Astrocyte of the hippocampus (primary cell): ENCODE results near the gene RNF4.
"Not testable (repeated sequence)": the region's sequence is repeated elsewhere in the genome, so short reads cannot be mapped to it uniquely, and the experiment has no call there.

ENCODE experiments used
- DNase-seq: peaks from one replicate; pipeline ENCODE4 v3.0.0; 2011; ENCODE audit warnings: low read depth, low spot score

Gene RNF4

DNA sequence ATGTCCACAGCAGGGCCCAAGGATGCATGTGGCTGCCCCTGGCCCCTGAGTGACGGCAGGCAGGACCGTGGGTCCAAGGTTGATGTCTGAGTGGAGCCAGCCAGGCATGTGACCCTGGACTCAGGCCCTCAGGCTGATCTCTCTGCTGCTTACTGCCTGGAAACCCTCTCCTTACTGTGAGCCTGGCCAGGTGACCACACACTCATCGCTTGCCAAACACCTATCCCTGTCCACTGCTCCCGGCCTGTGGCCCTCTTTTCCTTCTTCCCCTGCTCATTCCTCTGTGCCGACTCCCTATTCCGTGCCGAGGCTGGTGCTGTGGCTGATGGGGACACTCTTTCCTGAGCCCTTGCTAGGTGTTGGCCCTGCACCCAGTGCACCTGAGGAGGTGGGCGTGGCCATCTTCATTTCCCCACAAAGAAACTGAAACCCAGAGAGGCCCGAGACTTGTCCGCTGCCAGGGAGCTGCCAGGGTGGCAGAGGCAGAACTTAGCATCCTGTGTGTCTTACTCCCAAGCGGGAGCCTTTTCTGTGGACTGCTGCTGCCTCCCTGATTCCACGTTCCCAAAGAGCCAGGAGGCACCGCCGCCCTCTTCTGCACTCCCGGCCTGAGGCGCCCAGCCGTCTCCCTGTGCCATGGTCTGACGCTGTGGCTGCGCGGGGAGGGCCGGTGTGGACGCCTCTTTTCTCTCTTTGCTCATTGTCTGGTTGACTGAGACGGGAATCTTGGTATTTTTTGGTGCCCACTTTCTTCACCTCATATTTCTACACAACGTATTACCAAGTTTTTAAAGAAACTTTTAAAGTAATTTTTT is 11.2 kb upstream of the RNF4 start:
- no peak for DNase-seq

GRCh38 chr4:2458546-2459491 is 10.1 kb upstream of the RNF4 start:
- no peak for DNase-seq

- DNase-seq: no peak
These were observed 9.1 kb upstream of the RNF4 start for GRCh38 chr4:2459589-2460349.

DNA sequence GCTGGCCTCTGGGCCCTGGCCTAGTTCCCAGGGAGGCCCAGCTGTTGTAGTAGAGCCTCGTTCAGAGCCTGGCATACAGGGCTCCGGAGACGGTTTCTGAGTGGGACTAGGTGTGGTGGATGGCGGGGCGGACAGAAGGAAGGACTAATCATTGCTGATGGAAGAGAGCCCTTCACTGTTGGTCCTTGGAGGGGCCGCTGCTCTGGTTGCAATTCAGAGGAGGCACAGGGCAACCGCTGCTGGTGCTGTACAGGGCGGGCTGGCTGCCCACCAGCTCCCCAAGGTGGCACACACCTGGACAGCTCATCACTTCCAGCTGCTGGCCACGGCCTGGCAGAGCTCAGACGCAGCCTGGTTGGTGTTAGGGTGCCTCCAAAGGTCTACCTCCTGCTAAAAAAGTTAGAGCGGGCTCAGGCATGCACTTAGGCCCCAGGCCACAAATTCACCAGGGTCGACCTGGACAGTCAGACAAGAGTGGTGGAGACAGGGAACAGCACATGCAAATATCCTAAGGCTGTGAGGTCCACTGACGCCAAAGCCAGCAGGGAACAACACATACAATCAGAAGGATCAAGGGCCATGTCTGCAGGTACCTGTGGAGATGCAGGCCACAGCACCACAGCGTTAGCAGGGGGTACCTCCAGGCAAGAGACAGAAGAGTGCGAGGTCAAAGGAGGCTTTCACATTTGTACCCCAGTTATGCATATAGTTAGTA is 7.5 kb upstream of the RNF4 start:
- DNase-seq: no peak

DNA sequence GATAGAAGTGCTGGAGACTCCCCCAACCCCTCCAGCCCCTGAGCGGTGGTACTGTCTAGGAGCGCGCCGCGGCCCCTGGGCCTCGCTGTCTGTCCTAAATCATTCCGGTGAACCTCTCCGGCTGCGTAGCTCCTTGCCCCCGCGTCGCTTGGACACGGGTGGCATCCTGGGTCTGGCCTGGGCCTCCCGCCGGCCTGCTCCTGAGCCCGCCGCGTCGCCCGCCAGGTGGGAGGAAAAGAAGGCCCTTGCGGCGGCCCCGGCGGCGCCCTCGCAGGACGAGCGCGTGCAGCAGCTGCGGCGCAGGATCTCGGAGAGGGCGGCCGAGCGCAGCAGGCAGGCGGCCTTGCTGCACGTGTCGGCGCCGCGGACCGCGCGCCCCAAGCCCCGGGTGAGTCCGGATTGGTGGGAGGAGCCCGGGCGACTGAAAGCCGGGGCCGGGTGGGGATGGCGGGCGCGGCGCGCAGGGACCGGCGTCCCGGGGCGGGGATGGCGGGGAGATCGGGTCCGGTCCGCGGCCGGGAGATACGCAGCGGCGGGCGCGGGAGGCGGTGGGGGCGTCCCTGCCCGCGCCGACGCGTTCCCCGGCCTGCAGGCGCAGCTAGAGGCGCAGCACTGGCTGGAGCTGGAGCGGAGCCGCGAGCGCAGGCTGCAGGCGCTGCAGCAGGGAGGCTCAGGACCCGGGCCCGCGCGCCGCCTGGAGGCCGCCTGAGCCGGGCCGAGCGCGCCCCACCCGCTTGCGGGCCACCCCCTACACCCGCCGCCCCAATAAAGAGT is 6.5 kb upstream of the RNF4 start:
- peak; percentile 90 for DNase-seq

DNA sequence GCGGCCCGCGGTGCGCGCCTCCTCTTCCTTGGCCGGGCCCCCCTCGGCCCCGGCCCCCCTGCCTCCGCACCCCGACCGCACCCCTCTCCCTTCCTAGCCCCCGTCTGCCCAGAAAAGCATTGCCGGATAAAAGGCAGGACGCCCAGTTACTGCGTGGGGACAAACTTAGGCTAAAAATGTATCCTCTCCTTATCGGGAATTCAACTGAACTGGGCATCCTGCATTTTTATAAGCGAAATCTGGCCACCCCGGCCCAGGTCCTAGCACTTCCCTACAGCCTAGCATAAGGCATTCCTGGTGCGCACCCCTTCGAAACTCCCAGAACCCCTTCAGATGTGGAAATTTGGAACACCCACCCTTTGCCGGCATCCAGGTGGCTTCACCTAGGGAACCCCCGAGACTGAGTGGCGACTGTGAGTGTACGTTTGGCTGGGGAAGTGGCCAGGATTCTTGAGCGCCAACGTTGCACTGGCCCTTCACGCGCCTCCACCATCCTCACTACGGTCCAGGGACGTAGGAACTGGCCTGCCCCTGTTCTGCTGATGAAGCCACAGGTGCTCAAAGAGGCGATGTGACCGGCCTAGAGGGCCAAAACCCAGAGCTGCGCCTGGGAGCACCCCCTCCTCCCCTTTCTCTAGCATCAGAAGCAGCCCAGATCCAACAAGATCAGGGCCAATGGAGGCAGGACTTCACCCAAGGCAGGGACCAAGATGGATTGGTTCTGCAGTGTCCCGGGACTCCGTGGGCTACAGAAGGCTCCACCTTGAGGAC is 5.7 kb upstream of the RNF4 start:
- no peak for DNase-seq

GRCh38 chr4:2465032-2465431 is 3.9 kb upstream of the RNF4 start:
- no peak for DNase-seq

GRCh38 chr4:2465544-2465943 is 3.4 kb upstream of the RNF4 start:
- not testable (repeated sequence) for DNase-seq

- peak; percentile 56 for DNase-seq
These were observed 482 bp downstream of the RNF4 start for GRCh38 chr4:2469192-2469984.

DNA sequence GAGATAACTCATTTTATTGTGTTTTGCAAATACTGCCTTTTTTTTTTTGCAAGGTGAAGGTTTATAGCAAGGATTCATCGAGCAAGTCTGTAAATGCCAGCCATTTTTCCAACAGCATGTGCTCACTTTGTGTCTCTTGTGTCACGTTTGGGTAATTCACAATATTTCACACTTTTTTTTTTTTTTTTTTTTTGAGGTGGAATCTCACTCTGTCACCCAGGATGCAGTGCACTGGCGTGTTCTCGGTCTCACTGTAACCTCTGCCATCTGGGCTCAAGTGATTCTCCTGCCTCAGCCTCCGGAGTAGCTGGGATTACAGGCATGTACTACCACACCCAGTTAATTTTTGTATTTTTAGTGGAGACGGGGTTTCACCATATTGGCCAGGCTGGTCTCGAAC is 1.9 kb downstream of the RNF4 start:
- no peak for DNase-seq

GRCh38 chr4:2472187-2472586 is 3.3 kb downstream of the RNF4 start:
- DNase-seq: no peak

GRCh38 chr4:2478229-2478628 is 9.3 kb downstream of the RNF4 start:
- DNase-seq: no peak

DNA sequence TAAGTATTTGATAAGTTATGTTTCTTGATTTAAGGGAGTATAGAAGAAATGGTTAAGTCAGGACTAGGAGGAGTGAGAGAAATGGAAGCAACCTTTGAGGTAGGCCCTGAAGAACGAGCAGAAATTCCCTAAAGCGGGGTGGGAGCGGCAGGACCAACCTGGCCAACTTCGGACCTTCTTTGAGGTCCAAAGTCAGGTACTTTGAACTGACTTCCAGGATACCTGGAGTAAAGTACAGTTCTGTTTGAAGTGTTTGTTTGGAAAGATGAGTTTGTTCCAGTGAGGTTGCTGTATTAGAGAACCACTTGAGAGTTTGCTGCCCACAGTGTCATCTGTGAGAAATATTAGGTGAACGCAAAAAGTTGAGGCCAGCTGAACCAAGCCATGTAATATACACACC is 11.7 kb downstream of the RNF4 start:
- DNase-seq: no peak

GRCh38 chr4:2482192-2482591 is 13.3 kb downstream of the RNF4 start:
- no peak for DNase-seq

DNA sequence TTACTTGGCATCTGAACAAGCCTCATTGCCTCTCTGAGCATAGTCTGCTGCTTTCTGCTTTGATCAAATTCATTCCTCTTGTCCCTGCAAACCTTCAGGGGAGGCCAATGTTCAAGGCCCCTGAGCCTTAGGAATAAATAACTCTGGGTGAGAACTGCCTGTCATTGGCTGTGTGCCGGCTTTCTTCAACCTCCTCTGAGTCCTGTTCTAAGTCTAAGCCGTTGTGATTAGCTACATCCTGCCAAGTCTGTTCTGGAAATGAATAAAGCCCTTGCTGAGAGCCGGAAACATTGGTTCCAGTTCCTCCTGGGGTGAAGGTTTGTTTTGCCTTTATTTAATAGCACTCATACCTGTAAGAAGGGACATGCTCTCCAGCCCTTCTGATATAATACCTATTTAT is 13.8 kb downstream of the RNF4 start:
- peak; percentile 85 for DNase-seq

DNA sequence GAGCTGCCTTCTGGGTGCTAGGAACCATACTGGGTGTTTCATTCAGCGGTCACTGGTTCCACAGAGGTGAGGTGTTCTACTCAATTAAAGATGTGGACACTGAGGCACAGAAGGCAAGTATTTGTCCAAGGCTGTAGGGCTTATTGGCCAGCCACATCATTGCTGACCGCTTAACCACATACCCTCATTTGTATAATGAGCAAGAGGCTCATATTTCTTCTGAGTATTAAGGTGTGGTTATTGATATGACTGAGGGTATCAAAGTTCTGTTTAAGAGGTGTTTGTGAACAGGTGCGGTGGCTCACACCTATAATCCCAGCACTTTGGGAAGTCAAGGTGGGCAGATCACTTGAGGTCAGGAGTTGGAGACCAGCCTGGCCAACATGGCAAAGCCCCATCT is 14.3 kb downstream of the RNF4 start:
- no peak for DNase-seq

DNA sequence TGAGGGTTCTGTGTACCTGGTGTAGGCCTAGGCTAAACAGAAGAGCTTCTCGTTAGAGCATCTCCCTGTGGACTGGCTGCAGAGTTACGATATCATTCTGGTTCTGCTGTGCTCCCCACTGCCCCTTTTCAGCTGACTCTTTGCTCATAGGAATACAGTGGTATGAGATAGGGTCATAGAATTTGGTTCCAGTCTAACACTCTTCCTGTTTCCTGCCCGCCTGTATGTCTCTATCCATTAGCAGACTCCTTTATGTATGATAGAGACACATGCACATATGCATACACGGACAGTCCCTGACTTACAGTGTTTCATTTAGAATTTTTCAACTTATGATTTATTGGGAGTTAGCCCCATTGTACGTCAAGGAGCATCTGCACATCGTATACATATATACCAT is 15.3 kb downstream of the RNF4 start:
- DNase-seq: no peak

- DNase-seq: peak; percentile 8
These were observed 16.1 kb downstream of the RNF4 start for GRCh38 chr4:2484993-2485392.

- no peak for DNase-seq
These were observed 17.1 kb downstream of the RNF4 start for GRCh38 chr4:2485956-2486355.
